Natural killer cell (primary cell): Measurements from ENCODE around the gene DENND1A. TPM values are rescaled to one million over a fixed set of nuclear protein-coding genes. Genes with fewer than 3 reads are reported as not detected.

ENCODE experiments used
- ATAC-seq, 3 donors: fragments of 150-1000 bp in 2 of 3; fragments of 200-7000 bp in 1 of 3; cut with Tn5 transposase; 1 replicate in 1 of 3; 2 replicates in 2 of 3; pipeline ENCODE4 v1.10.0; 2021; ENCODE audit warnings: mild to moderate bottlenecking in 2 of 3, moderate library complexity in 2 of 3
- DNase-seq, 2 donors: peaks; one replicate each; pipeline versions ENCODE4 v3.0.0 to v3.0.0-alpha.2; 2013 to 2021; ENCODE audit warnings: mixed read lengths in 1 of 2
- H3K27ac ChIP-seq: one replicate; pipeline ENCODE4 v1.5.1; 2013; ENCODE audit warnings: mild to moderate bottlenecking, low read length
- H3K27me3 ChIP-seq: one replicate; pipeline ENCODE4 v1.6.1; 2013; ENCODE audit warnings: low read length; ENCODE audit not compliant: control insufficient read depth, insufficient read depth
- H3K36me3 ChIP-seq: one replicate; pipeline ENCODE4 v1.6.1; 2013; ENCODE audit warnings: low read length; ENCODE audit not compliant: control insufficient read depth, insufficient read depth
- H3K4me1 ChIP-seq: one replicate; pipeline ENCODE4 v1.6.1; 2013; ENCODE audit warnings: low read length; ENCODE audit not compliant: control insufficient read depth, insufficient read depth
- H3K4me3 ChIP-seq: one replicate; pipeline ENCODE4 v1.5.1; 2013; ENCODE audit warnings: low read length
- H3K9me3 ChIP-seq: one replicate; pipeline ENCODE4 v1.6.1; 2013; ENCODE audit warnings: low read length; ENCODE audit not compliant: control insufficient read depth, insufficient read depth
- H3K27ac Mint-ChIP-seq, 2 donors: one replicate each; pipeline ENCODE4 v1.8.0; 2022; ENCODE audit warnings: mild to moderate bottlenecking in 2 of 2, mixed read lengths in 2 of 2, moderate library complexity in 1 of 2
- H3K27me3 Mint-ChIP-seq, 2 donors: one replicate each; pipeline ENCODE4 v1.8.0; 2022; ENCODE audit warnings: low read depth in 2 of 2, mixed read lengths in 2 of 2
- H3K36me3 Mint-ChIP-seq: one replicate; pipeline ENCODE4 v1.8.0; 2022; ENCODE audit warnings: mixed read lengths
- H3K4me1 Mint-ChIP-seq, 2 donors: one replicate each; pipeline ENCODE4 v1.8.0; 2022; ENCODE audit warnings: mixed read lengths in 2 of 2
- H3K4me3 Mint-ChIP-seq: one replicate; pipeline ENCODE4 v1.8.0; 2022; ENCODE audit warnings: mild to moderate bottlenecking, moderate library complexity, mixed read lengths
- H3K9me3 Mint-ChIP-seq, 2 donors: one replicate each; pipeline ENCODE4 v1.8.0; 2022; ENCODE audit warnings: mixed read lengths in 2 of 2
- CTCF ChIP-seq: fragments of 200-600 bp; IDR thresholded peaks from one replicate; pipeline ENCODE4 v1.8.0; 2022; ENCODE audit warnings: antibody characterized with exemption
- WGBS: methylation state at CpG from one replicate; pipeline ENCODE4 v1.1.7; 2013; ENCODE audit warnings: missing lambda C conversion rate; ENCODE audit not compliant: insufficient coverage; 5-methylcytosine and 5-hydroxymethylcytosine counted together
- intact Hi-C: fragments of 100-400 bp; cut with micrococcal nuclease; formaldehyde crosslinking; loops from one replicate; pipeline ENCODE4 v1.14.2; 2022
- total RNA-seq, 4 donors: library from RNA; stranded (reverse); fragments of 120-200 nt in 1 of 4; gene quantifications; one replicate each; pipeline versions ENCODE4 v1.2.3 to v1.2.4, GENCODE V29; 2013 to 2022

The DENND1A gene
- total RNA-seq, 3 donors from 2014 or later (not counting 1 experiment from before 2014, with no cell fraction given) = 27.8 to 37.6 (median 30.9) TPM

DNA sequence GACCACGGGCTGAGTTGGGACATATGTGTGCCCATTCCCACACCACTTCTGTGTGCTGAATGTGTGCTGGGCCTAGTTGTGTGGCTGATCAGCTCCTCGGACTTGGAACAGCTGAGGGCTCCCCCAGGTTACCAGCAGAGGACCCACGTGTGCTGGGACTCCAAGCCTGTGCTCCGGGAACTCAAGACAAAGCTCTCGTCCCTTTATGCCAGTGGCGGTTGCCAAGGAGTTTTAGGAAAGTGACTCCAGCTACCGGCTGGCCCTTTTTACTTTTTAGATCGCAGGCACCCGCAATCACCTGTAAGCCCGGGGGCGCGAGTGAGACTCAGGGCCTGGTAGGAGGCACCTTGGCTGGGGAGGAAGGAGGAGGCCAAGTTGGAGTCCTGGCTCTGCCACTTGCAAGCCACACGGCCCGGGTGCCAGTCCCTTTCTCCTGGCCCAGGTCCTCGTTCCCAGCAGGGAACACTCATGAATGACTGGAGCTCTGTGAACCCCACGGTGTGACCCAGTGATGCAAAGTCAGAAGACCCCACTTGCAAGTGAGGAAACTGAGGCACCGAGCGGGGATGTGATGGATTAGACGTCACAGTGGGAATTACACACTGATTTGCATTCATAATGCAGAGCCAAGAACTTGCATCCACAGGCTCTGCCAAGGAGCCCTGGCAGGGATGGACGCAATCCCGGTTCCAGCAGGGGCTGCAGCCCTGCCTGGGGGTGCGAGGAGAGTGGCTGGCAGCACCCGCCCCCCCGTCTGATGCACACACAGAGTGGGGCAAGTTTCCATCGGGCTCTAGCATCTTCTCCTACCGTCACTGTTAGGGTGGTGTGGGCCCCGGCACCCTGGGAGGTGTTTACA, 547.0 kb downstream of the DENND1A start:
- WGBS = 94% methylated on average over 27 of the region's 27 CpGs
- intact Hi-C loops = no loop called here
- H3K9me3 ChIP-seq = no peaks in the 10 kb centered on the region
- no peak for TF ChIP-seq CTCF
- DNase-seq (no peak), ATAC-seq (no peak)
- Mint-ChIP-seq H3K4me3 (no peak overlapping the region), H3K4me1 (no peaks in the 10 kb centered on the region), H3K36me3 (no peaks in the 10 kb centered on the region), H3K9me3 (no peaks in the 10 kb centered on the region), H3K27ac (no peak overlapping the region), H3K27me3 (no peaks in the 10 kb centered on the region)
- H3K27ac ChIP-seq = no peak overlapping the region
- no peak overlapping the region for H3K4me3 ChIP-seq
- no peaks in the 10 kb centered on the region for H3K4me1 ChIP-seq
- peaks cover 2% of the 10 kb centered on the region for H3K36me3 ChIP-seq
- no peaks in the 10 kb centered on the region for H3K27me3 ChIP-seq

DNA sequence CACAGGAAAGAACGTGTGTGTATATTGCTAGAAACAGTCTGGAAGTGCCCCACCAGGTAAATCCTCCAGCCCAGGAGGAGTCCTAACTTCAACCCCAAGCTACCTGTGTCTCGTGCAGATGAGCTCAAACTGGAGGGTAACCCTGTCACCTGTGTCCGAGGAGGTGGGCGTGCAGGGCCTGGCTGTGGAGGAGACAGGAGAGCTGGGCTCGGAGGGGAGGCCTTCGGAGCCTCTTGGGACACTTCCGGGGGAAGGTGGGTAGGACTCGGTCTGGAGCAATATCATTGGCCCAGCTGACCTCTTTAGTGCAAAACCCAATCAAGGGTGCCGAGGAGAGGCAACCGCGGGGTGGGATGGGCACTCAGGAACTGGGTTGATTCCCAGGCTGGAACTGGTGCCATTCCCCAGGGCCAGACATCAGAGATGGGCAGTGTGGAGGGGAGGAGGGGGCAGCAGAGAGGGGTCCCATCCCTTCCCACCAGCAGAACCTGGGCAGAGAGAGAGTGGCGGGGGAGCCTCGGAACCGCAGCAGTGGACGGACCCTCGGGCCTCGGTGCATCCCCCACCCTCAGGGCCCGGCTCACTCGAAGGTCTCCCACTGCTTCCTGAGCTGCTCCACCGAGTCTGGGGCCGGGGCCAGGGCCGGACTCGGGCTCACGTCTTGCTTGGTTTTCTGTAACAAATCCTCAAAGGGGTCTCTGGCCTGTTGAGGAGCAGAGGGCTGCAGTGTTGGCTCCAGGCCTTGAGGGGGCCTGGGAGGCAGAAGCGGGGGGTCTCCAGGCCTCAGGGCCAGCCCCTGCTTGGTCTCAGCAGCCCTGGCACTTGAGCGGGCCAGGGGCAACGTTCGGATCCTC, 548.8 kb downstream of the DENND1A start:
- 95% methylated on average over 28 of the region's 28 CpGs for WGBS
- no peak overlapping the region for H3K27ac Mint-ChIP-seq
- intact Hi-C loops = no loop called here
- H3K4me3 Mint-ChIP-seq = no peak overlapping the region
- no peaks in the 10 kb centered on the region for H3K36me3 Mint-ChIP-seq
- no peak for TF ChIP-seq CTCF
- H3K27me3 ChIP-seq = no peaks in the 10 kb centered on the region
- peaks cover 0 to 6% of the 10 kb centered on the region in 2 donors for H3K4me1 Mint-ChIP-seq
- peaks cover 2% of the 10 kb centered on the region for H3K4me1 ChIP-seq
- H3K9me3 ChIP-seq = no peaks in the 10 kb centered on the region
- no peak for ATAC-seq
- no peak overlapping the region for H3K27ac ChIP-seq
- H3K9me3 Mint-ChIP-seq = no peaks in the 10 kb centered on the region
- no peak overlapping the region for H3K4me3 ChIP-seq
- H3K27me3 Mint-ChIP-seq = peaks cover 0 to 3% of the 10 kb centered on the region in 2 donors
- H3K36me3 ChIP-seq = peaks cover 2% of the 10 kb centered on the region
- no peak for DNase-seq

- no peak overlapping the region for H3K4me3 Mint-ChIP-seq
- TF ChIP-seq CTCF = no peak
- H3K27ac Mint-ChIP-seq = no peak overlapping the region
- H3K27me3 Mint-ChIP-seq = peaks cover 11 to 12% of the 10 kb centered on the region in 2 donors
- intact Hi-C loops = no loop called here
- no peak overlapping the region for H3K27ac ChIP-seq
- peaks cover 10% of the 10 kb centered on the region for H3K4me1 ChIP-seq
- peaks cover 0 to 6% of the 10 kb centered on the region in 2 donors for H3K4me1 Mint-ChIP-seq
- H3K27me3 ChIP-seq = peaks cover 8% of the 10 kb centered on the region
- DNase-seq = no peak
- H3K9me3 ChIP-seq = no peaks in the 10 kb centered on the region
- no peaks in the 10 kb centered on the region for H3K9me3 Mint-ChIP-seq
- ATAC-seq = no peak
- no peaks in the 10 kb centered on the region for H3K36me3 Mint-ChIP-seq
- no peak overlapping the region for H3K4me3 ChIP-seq
- peaks cover 2% of the 10 kb centered on the region for H3K36me3 ChIP-seq
- WGBS = 93% methylated on average over 30 of the region's 30 CpGs
Measured at GRCh38 chr9:123378956-123379660, 550.8 kb downstream of the DENND1A start.
